Esophagus squamous epithelium (tissue), 5 donors: ENCODE data around the gene CSF3R. TPM values are rescaled to one million over a fixed set of nuclear protein-coding genes. Genes with fewer than 3 reads are reported as not detected.

Experiments used
- DNase-seq: peaks from one replicate; lab custom pipeline; 2025; lab: John Stamatoyannopoulos, UW
- H3K27ac ChIP-seq, 4 donors: fragments of 200-600 bp; sonication (generic); one replicate each; pipeline ENCODE4 v1.5.1; 2016 to 2019; ENCODE audit warnings: mild to moderate bottlenecking in 1 of 4
- H3K27me3 ChIP-seq, 4 donors: fragments of 200-600 bp; sonication (generic); 1 replicate in 3 of 4; 2 replicates in 1 of 4; pipeline versions ENCODE4 v1.5.1 to v1.6.0; 2017 to 2021; ENCODE audit warnings: antibody characterized with exemption in 1 of 4
- H3K36me3 ChIP-seq, 3 donors: fragments of 200-600 bp; sonication (generic); one replicate each; pipeline ENCODE4 v1.5.1; 2016 to 2019
- H3K4me1 ChIP-seq, 3 donors: fragments of 200-600 bp; sonication (generic); one replicate each; pipeline ENCODE4 v1.5.1; 2017 to 2019
- H3K4me3 ChIP-seq, 4 donors: fragments of 200-600 bp; sonication (generic); 1 replicate in 3 of 4; 2 replicates in 1 of 4; pipeline ENCODE4 v1.5.1; 2016 to 2019; ENCODE audit warnings: mild to moderate bottlenecking in 2 of 4, moderate library complexity in 1 of 4
- H3K9me3 ChIP-seq, 3 donors: fragments of 200-600 bp; sonication (generic); one replicate each; pipeline ENCODE4 v1.5.1; 2016 to 2019
- POLR2A ChIP-seq, 4 donors: fragments of 450-650 bp; IDR thresholded peaks; one replicate each; pipeline ENCODE4 v1.6.1; 2017; ENCODE audit warnings: antibody characterized with exemption in 4 of 4, mild to moderate bottlenecking in 4 of 4, moderate library complexity in 3 of 4
- WGBS, 2 donors: methylation state at CpG; one replicate each; pipeline ENCODE4 v1.1.5; 2018; 5-methylcytosine and 5-hydroxymethylcytosine counted together
- intact Hi-C: fragments of 100-400 bp; cut with DNase I; formaldehyde crosslinking; loops from one replicate; pipeline ENCODE4 v1.15.0; 2022
- total RNA-seq, 4 donors: library from RNA; depleted of rRNA; stranded (reverse); fragments of >200 nt; gene quantifications; one replicate each; pipeline ENCODE4 v1.1.0, GENCODE V29; 2016
- TF ChIP-seq, protein P1 (sequence below), 6 experiments: fragments of 450-650 bp in 4 of 6; fragments of 200-600 bp in 2 of 6; sonication (generic) in 2 of 6; IDR thresholded peaks; one replicate each; pipeline ENCODE4 v1.5.1; 2016 to 2019; ENCODE audit warnings: antibody characterized with exemption in 6 of 6, mild to moderate bottlenecking in 4 of 6, moderate library complexity in 4 of 6
- donor health status: DM: yes; HTN: yes; CAD: no.

CSF3R gene
- total RNA-seq, 4 donors from 2014 or later, result 0.42 to 10.0 (median 4.7) TPM

DNA sequence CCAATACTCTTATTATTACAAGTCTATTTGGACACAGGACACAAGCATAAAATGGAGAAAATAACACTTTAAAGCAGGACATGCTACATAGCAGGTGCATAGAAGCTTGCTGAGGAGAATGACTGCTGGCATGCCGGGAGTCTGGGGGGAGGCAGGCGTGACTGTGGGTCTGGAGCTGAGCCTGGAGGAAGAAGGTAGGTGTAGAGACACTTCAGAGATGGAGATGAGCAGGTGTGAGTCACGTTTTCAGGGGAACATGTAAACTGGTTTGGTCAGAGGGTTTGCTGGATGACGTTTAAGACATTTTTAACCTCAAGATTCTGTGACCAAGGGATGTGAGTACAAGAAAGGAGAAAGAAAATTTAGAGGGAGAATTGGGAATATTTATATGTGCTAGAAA lies 56.9 kb downstream of the CSF3R start:
- peaks cover 0 to 6% (median 0%) of the 10 kb centered on the region in 3 donors for H3K4me1 ChIP-seq
- H3K36me3 ChIP-seq, result peaks cover 0 to 33% (median 0%) of the 10 kb centered on the region in 3 donors
- TF ChIP-seq, protein P1, sequence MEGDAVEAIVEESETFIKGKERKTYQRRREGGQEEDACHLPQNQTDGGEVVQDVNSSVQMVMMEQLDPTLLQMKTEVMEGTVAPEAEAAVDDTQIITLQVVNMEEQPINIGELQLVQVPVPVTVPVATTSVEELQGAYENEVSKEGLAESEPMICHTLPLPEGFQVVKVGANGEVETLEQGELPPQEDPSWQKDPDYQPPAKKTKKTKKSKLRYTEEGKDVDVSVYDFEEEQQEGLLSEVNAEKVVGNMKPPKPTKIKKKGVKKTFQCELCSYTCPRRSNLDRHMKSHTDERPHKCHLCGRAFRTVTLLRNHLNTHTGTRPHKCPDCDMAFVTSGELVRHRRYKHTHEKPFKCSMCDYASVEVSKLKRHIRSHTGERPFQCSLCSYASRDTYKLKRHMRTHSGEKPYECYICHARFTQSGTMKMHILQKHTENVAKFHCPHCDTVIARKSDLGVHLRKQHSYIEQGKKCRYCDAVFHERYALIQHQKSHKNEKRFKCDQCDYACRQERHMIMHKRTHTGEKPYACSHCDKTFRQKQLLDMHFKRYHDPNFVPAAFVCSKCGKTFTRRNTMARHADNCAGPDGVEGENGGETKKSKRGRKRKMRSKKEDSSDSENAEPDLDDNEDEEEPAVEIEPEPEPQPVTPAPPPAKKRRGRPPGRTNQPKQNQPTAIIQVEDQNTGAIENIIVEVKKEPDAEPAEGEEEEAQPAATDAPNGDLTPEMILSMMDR (IDR thresholded peaks at IDR 0.05), result no peak
- no peak for TF ChIP-seq POLR2A (IDR thresholded peaks at IDR 0.05)
- H3K4me3 ChIP-seq, result no peak overlapping the region
- H3K27ac ChIP-seq, result no peak overlapping the region
- 23 to 49% methylated on average over 4 of the region's 4 CpGs for WGBS, 2 donors
- no peaks in the 10 kb centered on the region for H3K27me3 ChIP-seq
- DNase-seq, result no peak
- no peaks in the 10 kb centered on the region for H3K9me3 ChIP-seq
- intact Hi-C loops, result loop anchor here (10.0 kb wide), 1 partner anchor 331 kb away; no protein-coding TSS in a partner anchor

GRCh38 chr1:36421649-36422048 lies 61.1 kb downstream of the CSF3R start:
- Histone ChIP-seq H3K4me1 (peaks cover 0 to 18% (median 0%) of the 10 kb centered on the region in 3 donors), H3K36me3 (peaks cover 0 to 30% (median 0%) of the 10 kb centered on the region in 3 donors), H3K27ac (no peak overlapping the region), H3K27me3 (no peaks in the 10 kb centered on the region), H3K9me3 (no peaks in the 10 kb centered on the region), H3K4me3 (no peak overlapping the region)
- no peak for DNase-seq
- intact Hi-C loops, result loop anchor here (5.0 to 10.0 kb wide), 2 partner anchors 79 to 327 kb away; no protein-coding TSS in a partner anchor
- TF ChIP-seq POLR2A (IDR thresholded peaks at IDR 0.05), result no peak
- TF ChIP-seq, protein P1 (IDR thresholded peaks at IDR 0.05), result no peak
- 85 to 87% methylated on average over 7 of the region's 7 CpGs for WGBS, 2 donors

DNA sequence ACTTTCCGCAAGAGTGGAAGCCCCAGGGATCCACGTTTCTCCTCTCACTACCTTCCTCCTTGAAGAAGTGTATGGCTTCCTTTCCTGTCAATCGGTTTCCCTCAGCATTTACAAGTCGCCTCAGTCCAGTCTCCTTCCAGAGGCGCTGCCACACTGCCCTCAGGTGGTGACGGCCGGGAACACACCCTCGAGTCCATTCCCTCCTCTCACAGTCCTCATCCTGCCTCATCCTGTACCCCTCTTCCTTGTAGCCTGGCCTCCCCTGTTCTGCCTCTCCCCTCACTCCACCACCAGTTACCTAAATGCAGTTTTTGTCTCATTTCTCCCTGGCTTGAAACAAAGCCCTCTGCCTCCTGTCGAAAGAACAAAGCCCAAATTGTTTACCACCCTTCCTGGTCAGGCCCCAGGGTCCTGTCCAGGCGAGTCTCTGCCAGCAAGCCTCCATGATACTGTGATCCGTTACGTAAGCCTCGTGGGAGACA lies 61.8 kb downstream of the CSF3R start:
- DNase-seq, result no peak
- H3K27me3 ChIP-seq, result no peaks in the 10 kb centered on the region
- peak overlapping the region in 2 of 4 donors; percentile 12 to 26 for H3K27ac ChIP-seq
- TF ChIP-seq POLR2A (IDR thresholded peaks at IDR 0.05), result no peak
- TF ChIP-seq, protein P1 (IDR thresholded peaks at IDR 0.05), result peak; percentile 88 to 95 (median 92)
- peaks cover 0 to 13% (median 0%) of the 10 kb centered on the region in 3 donors for H3K4me1 ChIP-seq
- peaks cover 0 to 30% (median 0%) of the 10 kb centered on the region in 3 donors for H3K36me3 ChIP-seq
- intact Hi-C loops, result loop anchor here (5.0 to 10.0 kb wide), 2 partner anchors 79 to 326 kb away; no protein-coding TSS in a partner anchor
- WGBS, 2 donors, result 8 to 9% methylated on average over 13 of the region's 13 CpGs
- no peak overlapping the region for H3K4me3 ChIP-seq
- H3K9me3 ChIP-seq, result no peaks in the 10 kb centered on the region

DNA sequence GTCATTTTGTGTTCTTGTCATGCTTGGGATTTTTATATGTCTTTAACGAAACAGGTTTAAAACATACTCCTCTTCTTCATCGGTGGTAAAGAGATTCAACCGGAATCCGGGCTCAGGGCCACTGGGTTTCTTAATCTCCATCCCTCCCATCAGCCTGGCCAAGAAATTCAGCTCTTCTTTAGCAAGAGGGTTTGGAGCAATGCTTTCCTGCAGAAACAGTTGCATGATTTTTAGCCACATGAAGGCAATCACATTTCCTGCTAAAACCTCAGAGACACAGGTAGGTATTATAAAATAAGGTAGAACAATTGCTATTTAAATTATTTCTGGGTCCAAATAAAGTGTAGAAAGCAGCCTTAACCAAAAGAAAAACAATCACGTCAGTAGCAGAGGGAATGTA lies 62.3 kb downstream of the CSF3R start:
- TF ChIP-seq, protein P1 (IDR thresholded peaks at IDR 0.05), result no peak
- TF ChIP-seq POLR2A (IDR thresholded peaks at IDR 0.05), result no peak
- Histone ChIP-seq H3K27me3 (no peaks in the 10 kb centered on the region), H3K4me1 (peaks cover 0 to 13% (median 0%) of the 10 kb centered on the region in 3 donors), H3K27ac (peak overlapping the region in 1 of 4 donors; percentile 26), H3K4me3 (no peak overlapping the region), H3K36me3 (peaks cover 0 to 30% (median 0%) of the 10 kb centered on the region in 3 donors), H3K9me3 (no peaks in the 10 kb centered on the region)
- intact Hi-C loops, result loop anchor here (5.0 to 10.0 kb wide), 2 partner anchors 78 to 326 kb away; no protein-coding TSS in a partner anchor
- 39 to 47% methylated on average over 4 to 5 of the region's 5 CpGs for WGBS, 2 donors
- DNase-seq, result no peak

- Histone ChIP-seq H3K36me3 (peaks cover 0 to 30% (median 0%) of the 10 kb centered on the region in 3 donors), H3K9me3 (no peaks in the 10 kb centered on the region), H3K27ac (no peak overlapping the region), H3K27me3 (no peaks in the 10 kb centered on the region), H3K4me3 (no peak overlapping the region), H3K4me1 (peaks cover 0 to 13% (median 0%) of the 10 kb centered on the region in 3 donors)
- TF ChIP-seq, protein P1 (IDR thresholded peaks at IDR 0.05), result no peak
- no peak for TF ChIP-seq POLR2A (IDR thresholded peaks at IDR 0.05)
- no peak for DNase-seq
- whole genome bisulfite sequencing, 2 donors, result 80 to 82% methylated on average over 4 of the region's 4 CpGs
- intact Hi-C loops, result no loop called here
These were observed 63.1 kb downstream of the CSF3R start for GRCh38 chr1:36419569-36419968.
